Stimulated activated CD4-positive, alpha-beta T cell treated with anti-CD3 and anti-CD28 coated beads, Interleukin-4, amount 100 ng/mL, for 1 hour (primary cell): ENCODE results near the gene SFTPD.
"Not testable (repeated sequence)": the region's sequence is repeated elsewhere in the genome, so short reads cannot be mapped to it uniquely, and the experiment has no call there.

Experiments
- DNase-seq: peaks from one replicate; pipeline ENCODE4 v3.0.0-alpha.2; 2020

Gene SFTPD

DNA sequence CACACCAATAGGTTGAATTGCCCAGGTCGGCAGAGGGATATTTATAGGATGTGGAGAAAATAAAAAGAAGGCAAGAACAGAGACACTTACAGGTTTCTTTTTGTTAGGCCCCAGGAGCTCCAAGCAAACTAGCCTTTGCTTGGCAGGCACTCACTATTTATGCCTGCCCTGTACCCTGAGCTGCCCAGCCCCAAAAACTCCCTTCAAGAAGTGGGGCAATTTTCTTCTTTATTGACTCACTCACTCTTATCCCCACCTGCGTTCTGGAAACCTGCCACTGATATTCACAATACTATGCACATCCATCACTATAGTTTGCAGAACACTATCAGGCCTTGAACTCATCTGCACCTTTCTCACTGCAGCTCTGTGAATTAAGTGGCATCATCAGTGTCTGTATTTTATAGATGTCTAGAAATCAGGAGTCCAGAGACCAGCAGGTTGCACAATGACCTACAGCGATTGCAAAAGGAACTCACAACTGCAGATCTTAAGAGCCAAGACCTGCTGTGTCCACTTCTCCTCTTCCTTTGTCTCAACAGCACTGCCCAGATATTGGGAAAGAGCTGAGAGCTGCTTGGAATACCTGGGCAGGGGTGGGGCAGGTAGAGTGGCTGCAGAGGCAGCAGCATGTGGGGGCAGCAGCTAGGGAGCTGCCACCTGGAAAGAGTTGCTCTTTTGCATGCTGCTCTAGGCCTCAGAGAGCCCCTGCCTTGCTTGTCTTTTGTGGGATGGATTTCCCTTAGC, at the start of gene SFTPD:
Gene SFTPD (minus strand): TSS at position 130 of the 747 bp plus-strand sequence. CDS start 2,446 bp downstream, outside the sequence.
- DNase-seq, result no peak

GRCh38 chr10:79995979-79996634, 47.2 kb upstream of the SFTPD start:
- DNase-seq, result no peak

DNA sequence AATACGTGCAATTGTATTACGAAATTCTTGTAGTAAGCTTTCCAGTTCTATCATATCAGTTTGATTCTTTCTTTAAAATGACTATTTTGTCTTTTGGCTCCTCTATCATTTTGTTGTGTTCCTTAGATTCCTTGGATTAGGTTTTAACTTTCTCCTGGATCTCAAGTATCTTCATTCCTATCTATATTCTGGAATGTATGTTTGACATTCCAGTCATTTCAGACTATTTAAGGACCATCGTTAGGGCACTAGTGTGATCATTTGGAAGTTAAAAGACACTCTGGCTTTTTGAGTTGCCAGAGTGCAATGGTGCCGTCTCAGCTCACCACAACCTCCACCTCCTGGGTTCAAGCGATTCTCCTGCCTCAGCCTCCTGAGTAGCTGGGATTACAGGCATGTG, 45.7 kb upstream of the SFTPD start:
- no peak for DNase-seq

DNA sequence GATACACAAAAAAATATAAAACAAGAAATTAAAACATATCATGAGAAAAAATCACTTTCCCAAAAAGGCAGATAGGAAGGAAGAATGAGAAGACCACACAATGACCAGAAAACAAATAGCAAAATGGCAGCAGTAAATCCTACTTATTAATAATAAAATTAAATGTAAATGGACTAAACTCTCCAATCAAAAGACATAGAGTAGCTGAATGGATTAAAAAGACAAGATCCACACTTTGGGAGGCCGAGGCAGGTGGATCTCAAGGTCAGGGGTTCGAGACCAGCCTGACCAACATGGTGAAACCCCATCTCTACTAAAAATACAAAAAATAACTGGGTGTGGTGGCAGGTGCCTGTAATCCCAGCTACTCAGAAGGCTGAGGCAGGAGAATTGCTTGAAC, 39.3 kb upstream of the SFTPD start:
- DNase-seq, result not testable (repeated sequence)

- DNase-seq, result not testable (repeated sequence)
Measured at GRCh38 chr10:79986661-79987060, 37.8 kb upstream of the SFTPD start.

DNA sequence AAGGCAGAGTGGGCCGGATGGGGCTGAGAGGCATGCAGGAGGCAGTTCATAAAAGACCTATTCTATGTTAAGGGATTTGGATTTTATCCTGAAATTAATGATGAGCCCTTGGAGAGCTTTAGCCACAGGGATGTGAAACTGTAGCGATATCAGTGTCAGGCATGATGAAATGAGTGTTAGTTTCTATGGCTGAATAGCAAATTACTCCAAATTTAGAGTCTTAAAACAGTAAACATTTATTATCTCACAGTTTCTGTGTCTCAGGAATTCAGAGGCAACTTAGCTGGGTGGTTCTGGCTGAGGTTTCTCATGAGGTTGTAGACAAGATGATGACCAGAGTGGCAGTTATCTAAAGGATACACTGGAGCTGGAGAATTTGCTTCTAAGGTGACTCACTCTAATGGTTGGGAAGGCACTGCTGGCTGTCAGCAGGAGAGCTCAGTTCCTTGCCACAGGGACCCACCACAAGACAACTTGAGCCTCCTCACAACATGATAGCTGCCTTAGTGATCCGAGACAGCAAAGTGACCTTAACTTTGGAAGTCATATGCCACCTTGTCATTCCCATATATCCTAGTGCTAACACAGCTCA, 36.7 kb upstream of the SFTPD start:
- DNase-seq, result no peak

- peak; percentile 27 for DNase-seq
Measured at GRCh38 chr10:79984851-79985250, 35.9 kb upstream of the SFTPD start.

GRCh38 chr10:79983286-79983909, 34.5 kb upstream of the SFTPD start:
- DNase-seq, result no peak

- no peak for DNase-seq
Measured at GRCh38 chr10:79982861-79983260, 34.0 kb upstream of the SFTPD start.

GRCh38 chr10:79982362-79982800, 33.5 kb upstream of the SFTPD start:
- DNase-seq, result no peak

DNA sequence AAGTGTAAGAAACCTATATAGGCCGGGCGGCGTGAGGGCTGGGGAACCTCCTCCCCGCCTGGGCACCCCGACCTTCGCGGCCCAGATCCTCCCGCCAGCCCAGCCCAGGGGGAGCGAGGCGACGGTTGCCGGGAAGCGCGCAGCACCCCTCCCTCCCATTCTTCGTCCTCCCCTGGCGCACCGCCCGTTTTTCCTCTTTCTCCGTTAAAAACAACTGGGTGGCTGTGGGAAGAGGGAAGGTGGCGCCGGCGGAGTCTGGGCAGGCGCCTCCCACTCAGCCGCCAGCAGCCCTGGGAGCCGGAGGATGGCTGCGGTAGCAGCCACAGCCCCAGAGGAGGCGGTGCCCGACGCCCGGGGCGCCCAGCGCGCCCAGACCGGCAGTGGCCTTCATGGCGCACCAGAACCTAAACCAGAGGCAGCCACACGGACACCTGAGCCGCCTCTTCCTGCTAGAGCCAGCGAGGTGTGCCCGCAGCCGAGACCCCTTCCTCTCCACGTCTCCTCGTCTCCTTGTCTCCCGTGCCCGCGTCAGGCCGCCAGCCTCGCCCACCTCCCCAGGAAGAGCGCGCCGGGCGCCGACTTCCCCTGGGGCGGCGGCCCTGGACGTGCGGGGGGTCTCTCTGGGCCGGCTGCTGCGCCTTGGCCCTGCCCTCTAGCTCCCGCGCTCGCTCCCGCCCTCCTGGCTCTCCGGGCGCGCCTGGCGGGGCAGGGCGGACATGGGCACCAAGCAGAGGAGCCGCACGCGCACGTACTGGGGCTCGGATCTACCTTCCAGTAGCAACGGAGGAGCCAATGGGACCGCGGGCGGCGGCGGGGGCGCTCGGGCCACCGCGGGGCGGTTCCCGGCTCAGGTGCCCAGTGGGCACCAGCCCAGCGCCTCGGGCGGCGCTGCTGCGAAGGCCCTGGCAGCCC, 32.8 kb upstream of the SFTPD start:
- DNase-seq, result no peak

- no peak for DNase-seq
Measured at GRCh38 chr10:79980711-79981110, 31.8 kb upstream of the SFTPD start.

GRCh38 chr10:79979976-79980687, 31.2 kb upstream of the SFTPD start:
- no peak for DNase-seq

DNA sequence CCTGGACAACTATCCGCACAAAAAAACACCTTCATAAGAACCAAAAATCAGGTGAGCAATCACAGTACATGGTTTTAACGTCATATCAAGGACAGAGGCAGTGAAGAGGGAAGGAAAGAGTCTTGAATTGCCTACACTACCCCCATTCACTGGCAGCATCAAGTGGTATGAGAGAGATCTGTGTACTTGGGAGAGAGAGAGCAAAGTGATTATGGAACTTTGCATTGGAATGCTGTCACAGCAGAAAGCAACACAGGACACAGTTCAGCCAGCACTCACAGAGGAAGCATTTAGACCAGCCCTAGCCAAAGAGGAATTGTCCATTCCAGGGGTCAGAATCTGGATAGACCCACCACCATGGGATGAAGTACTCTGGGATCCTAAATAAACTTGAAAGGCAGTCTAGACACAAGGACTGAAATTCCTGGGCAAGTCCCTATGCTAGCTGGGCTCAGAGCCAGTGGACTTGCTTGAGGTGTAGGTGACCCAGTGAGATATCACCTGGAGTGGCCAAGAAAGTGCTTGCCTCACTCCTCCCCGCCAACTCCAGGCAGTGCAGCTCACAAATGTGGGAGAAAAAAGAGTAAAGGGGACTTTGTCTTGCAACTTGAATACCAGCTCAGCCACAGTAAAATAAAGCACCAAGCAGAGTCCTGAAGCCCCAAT, 30.5 kb upstream of the SFTPD start:
- DNase-seq, result no peak

- DNase-seq, result no peak
Measured at GRCh38 chr10:79976999-79977398, 28.1 kb upstream of the SFTPD start.

- DNase-seq, result no peak
Measured at GRCh38 chr10:79970062-79970461, 21.2 kb upstream of the SFTPD start.

DNA sequence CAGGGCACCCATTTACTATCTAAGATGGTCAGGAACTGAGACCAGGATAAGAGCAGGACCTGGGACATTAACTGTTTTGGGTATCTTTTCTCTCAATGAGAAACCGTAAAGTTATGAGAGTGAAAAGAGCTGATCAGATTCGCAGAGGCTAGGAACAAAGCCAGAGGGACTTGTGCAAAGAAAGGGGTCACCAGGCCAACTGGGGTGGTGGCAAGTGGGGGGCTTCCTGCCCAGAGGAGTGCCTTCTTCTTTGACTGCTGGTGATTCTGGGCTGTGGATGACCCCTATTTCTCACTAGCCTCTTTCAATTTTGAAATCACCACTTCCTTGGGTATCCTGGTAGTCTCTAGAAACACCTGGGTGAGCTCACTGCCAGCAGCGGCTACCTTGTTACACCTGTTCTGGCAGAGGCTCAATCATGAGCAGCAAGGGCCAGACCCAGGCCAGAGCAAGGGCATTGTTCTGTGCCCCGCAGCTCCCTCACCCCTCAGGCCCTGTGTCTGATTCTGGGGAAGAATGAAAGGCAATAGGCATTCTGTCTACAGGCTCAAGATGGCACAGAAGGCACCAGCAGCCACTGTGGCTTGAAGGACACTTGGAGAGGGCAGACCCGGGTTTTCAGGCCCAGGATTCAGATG, 999 bp downstream of the SFTPD start:
- no peak for DNase-seq

DNA sequence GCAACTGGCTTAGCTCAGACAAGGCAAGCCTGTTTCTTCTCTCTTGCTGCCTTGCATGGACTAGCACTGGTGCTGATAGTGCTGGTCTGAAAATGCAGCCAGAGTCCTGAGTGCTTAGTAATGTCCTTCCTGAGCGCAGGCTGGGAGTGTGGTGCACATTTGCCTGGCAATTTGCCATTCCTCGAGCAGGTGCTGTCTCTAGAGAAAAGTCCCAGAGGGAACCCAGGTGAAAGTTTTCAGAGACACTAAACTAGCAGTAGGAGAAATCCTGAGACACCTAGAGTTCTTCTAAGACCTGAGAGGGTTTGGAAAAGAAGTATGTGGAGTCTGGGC, 1.9 kb downstream of the SFTPD start:
- no peak for DNase-seq

- no peak for DNase-seq
Measured at GRCh38 chr10:79946271-79947082, 2.4 kb downstream of the SFTPD start.
